SIG-M5 treated with dmso at 0.1 percent for 504 hours (cell line): ENCODE data around the gene GABRR1.
"Not testable (repeated sequence)": the region's sequence is repeated elsewhere in the genome, so short reads cannot be mapped to it uniquely, and the experiment has no call there.

ENCODE experiments used
- DNase-seq: peaks from one replicate; lab custom pipeline; 2025; ENCODE audit not compliant: unreplicated experiment; lab: John Stamatoyannopoulos, UW

The GABRR1 gene

GRCh38 chr6:89217299-89217910 is at the start of gene GABRR1:
Gene GABRR1, minus strand, starts transcription at chr6:89217358. Its CDS starts 36 bp downstream, at chr6:89217322.
- no peak for DNase-seq

DNA sequence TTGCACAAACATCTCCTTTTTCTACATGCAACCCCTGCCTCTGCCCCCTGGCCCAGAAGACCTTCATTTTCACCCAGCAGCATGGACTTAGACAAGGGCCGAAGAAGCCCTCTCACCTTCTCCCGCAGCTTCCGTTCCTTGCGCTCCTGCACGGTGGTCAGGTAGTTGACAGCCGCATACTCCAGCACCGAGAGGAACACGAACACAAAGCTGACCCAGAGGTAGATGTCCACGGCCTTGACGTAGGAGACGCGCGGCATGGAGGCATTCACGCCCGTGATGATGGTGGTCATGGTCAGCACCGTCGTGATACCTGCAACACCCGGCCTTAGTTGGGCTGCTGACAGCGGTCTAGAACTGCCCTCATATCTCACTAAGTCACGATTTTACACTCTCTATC is 47.1 kb upstream of the GABRR1 start:
- no peak for DNase-seq

DNA sequence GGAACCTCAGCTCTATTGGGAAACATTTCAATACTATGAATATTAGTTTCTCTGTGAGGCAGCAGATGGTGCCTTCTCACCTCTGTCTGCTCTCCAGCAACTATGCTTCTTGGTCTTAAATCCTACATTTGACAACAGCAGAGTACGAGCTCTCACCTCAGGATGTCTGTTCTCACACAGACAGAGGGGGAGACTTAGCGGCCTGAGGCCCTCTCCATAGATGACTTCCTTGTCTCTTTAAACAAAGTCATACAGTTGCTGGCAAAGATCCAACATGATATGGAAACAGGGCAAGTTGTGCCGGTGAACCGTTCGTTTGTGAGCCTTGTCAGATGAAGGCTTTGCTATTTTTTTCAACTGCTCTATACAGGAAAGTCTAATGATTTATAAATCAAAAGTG is 43.7 kb upstream of the GABRR1 start:
- DNase-seq, result peak; percentile 30

DNA sequence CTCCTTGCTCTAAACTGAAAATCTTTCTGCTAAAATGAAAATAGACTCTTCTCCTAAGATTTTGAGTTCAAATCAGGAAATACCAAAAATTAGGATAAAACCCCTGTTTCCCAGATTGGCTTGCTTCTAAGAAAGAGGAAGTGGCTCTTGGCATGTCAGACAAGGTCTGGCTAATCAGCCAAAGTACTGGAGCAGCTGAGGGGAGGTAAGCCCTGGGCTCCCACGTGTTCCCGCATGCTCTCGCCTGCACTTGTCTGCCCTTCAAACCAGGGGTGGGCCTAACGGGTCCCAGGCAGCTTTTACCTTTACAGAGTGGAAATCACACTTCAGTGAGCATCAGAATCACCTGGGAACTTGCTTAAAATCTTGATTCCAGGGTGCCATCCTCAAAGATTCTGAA is 43.2 kb upstream of the GABRR1 start:
- peak; percentile 54 for DNase-seq

- DNase-seq, result no peak
Measured at GRCh38 chr6:89258912-89259311, 41.8 kb upstream of the GABRR1 start.

DNA sequence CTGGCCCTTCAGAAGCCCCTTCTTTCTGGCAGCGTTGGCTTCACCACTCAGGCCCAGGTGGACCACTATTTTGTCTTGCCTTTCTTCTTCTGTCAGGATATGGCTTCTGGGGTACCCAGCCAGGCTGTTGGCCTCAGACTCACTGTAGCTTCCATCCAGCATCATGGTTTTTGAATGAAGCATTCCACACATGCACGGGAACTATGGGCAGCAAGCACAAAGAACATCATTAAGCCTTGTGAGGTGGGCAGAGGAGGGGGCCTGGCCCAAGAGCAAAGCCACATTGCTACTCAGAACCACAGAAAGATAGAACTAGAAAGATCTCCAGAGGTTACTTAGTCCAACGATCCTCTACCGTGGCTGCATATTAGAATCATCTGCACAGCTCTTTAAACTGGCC is 40.6 kb upstream of the GABRR1 start:
- no peak for DNase-seq

DNA sequence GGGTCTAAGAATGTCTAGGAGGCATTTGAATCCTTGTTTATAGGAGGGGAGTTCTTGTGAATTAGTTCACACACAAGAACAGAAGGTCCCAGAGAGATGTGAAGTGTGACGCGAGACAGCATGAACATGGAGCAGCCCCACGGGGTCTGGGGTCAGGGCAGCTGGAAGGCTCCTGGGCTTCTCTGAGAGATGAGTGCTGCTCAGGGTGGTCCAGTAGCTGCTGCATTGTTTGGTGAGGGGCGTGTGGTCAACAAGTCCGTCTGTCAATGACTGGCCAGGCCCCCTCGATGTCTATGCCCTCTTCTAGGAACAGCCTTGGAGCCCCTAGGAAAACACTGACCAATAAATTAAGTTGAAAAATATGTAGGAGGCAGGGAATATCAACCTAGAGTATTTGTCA is 40.2 kb upstream of the GABRR1 start:
- no peak for DNase-seq

DNA sequence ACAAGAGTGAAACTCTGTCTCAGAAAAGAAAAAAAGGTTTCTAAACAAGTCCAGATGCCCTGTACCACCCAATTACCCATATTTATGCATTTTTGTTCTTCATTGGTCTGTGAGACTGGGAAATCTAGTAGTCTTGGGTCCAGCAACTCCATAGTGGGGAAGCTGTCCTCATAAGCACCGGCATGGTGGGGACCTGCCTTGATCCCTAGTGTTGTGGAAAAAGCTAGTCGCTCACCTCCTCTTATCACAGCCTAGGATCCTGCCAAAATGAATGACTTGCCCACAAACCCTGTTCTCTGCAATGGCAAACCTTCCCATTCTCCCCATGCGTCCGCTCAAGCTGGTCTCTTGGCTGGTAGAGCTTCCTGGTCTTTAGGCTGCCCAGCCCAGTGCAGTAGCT is 38.3 kb upstream of the GABRR1 start:
- no peak for DNase-seq

GRCh38 chr6:89254569-89254968 is 37.4 kb upstream of the GABRR1 start:
- no peak for DNase-seq

DNA sequence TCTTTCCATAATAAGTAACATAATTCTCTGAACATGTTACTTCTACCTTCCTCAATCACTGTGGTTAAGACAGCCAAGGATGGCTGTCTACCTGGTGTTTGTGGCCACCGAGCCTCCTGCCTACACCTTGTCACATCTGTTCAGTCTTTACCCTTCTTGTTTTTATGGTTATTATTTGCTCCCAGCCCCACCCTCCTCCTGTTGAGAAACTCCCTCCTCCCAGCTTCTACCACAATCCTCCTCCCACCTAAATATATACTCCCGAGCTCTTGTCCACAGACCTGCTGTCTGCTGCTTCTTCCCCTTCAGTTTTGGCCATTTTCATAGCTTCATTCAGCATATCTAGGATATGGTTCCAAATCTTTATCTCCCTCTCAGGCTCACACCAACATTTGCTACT is 35.7 kb upstream of the GABRR1 start:
- peak; percentile 11 for DNase-seq

DNA sequence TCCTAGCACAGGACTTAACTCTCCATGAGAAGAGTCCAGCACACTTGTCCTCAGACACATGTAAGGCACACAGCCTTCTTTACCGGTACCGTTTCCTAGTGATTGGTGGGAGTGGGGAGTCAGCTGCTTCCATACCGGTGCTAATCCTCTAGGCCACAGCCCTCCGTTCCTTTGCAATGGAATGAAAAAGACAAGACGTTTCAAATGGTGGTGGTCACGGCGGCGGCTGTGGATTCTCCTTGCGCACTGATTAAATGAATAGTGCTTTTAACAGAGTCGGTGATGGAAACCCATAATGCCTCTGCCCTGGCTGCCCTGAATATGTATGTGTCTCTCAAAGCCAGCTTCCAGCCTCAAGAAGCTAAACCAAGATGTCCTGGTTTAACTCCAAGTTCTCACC is 34.8 kb upstream of the GABRR1 start:
- DNase-seq, result no peak

GRCh38 chr6:89251170-89251569 is 34.0 kb upstream of the GABRR1 start:
- no peak for DNase-seq

- no peak for DNase-seq
Measured at GRCh38 chr6:89250239-89250638, 33.1 kb upstream of the GABRR1 start.

GRCh38 chr6:89244241-89244985 is 27.3 kb upstream of the GABRR1 start:
- DNase-seq, result no peak

DNA sequence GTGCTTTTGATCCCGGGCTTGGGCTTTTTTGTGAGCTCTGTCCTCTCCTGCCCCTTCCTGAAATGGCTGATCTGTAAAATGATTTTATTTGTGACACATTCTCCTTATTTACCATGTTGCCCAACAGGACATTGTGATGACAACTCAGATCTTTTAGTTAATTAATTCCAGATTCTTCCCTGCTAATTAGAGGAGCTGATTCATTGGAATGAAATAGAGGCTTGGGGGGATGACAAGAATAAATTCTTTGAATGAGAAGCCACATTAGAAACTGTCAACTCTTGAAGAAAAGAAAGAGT is 26.1 kb upstream of the GABRR1 start:
- DNase-seq, result no peak

DNA sequence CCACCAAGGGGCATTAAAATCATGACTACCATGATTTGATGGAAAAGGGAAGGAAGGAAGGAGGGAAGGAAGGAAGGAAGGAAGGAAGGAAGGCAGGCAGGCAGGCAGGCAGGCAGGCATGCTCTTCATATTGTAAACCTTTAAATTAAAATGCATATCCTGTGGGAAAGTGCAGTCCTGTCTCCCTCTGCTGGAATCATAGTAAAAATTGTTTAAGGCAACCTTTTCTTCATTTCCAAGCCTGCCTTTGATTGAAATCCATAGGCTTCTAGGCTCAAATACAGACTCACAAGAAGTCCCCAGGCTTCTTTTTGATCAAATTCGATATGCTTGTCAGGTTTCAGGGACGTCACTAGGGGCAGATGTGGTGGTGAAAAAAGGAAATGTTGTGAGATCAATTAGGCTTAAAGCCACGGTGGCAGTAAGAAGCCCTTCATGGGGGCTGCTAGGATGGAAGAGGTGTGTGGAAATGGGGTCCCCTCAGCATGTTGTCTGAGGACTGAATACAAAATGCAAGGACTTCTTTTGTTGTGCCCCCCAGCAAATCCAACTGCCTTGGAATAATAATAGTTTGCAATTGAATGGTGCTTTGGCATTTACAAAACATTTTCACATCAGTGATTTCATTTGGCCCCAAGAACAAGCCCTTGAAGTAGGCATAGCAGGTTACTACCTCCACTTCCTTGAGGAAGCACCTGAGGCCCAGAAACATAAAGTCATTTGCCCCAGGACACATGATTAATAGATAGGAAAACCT is 25.6 kb upstream of the GABRR1 start:
- peak; percentile 52 for DNase-seq

DNA sequence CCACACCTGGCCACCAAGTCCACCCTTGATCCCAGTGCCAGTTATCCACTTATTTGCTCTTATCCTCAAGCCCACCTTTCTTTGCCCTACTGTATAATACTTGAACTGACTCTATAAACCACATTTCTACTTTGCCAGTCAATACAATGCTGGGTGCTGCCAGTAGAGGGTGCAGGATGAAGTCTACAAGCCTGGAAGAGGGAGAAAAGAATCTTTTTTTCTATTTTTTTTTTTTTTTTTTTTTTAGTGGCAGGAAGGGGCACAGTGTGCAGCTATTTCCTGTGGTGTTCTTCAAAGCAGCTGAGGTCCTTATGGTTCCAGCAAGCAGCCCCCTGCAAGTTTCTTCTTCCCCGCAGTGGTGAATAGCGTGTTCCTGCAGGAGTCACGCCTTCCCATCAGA is 22.2 kb upstream of the GABRR1 start:
- peak; percentile 11 for DNase-seq

DNA sequence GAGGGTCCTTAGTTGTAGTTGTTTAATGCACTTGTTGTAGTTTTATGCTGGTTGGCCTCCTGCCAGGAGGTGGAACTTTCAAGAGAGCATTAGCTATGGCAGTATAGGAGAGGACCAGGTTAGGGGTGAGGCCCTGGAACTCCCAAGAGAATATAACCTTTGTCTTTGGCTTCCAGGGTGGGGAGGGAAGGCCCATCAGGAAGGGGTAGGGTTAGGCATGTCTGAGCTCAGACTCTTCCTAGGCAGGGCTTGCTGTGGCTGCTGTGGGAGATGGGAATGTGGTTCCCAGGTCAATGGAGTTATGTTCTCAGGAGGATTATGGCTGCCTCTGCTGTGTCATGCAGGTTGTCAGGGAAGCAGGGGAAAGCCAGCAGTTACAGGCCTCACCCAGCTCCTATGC is 20.0 kb upstream of the GABRR1 start:
- DNase-seq, result no peak

DNA sequence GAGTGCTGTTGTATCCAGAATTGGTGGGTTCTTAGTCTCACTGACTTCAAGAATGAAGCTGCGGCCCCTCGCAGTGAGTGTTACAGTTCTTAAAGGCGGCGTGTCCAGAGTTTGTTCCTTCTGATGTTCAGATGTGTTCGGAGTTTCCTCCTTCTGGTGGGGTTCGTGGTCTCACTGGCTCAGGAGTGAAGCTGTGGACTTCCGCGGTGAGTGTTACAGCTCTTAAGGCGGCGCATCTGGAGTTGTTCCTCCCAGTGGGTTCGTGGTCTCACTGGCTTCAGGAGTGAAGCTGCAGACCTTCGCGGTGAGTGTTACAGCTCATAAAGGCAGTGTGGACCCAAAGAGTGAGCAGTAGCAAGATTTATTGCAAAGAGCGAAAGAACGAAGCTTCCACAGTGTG is 16.4 kb upstream of the GABRR1 start:
- not testable (repeated sequence) for DNase-seq

DNA sequence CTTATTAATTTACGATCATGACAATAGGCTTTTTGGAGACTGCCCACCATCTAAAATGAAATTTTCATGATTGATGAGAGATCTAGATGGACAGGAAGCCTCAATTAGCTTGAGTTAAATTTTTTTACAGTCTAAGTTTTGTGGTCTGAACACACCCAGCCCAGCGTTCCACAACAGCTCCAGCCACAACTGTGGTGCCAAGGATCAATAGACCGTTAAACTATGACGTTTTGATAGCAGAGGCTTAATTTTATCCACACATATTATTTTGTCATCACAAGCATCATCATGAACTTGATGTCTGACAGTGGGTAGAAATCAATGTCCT is 5.5 kb upstream of the GABRR1 start:
- no peak for DNase-seq

DNA sequence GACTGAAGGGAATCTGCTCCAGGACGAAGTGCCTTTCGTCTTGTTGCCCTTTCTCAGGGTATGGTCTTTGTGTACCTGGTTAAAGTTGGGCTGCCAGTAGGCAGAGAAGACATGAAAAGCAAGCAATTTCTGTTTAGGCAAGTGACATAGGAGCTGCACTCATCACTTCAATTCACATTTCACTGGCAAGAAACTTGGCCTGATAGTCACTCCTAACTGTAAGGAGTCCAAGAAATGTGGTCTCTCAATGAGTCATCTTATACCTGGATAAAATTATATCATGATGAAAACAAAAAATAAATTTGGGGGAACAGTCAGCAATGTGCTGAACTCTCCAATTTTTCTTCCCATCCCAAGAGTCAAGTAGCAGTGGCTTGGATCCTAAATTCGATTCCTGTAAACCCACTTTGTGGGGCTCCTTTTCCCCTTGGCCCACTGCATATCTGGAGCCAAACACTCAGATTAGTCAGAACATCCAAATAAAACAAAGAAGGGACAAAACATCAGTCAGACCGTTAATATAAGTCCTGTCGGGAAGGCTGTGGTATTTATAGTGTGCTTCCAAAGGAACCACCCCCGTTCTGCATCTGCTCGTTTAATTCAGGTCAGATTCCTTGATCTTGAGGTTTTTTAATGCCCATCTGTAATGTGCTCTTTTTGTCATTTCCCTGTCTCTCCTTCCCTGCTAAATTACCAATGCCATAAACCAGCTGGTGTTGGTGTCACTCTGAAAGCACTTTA is 5.0 kb upstream of the GABRR1 start:
- DNase-seq, result no peak

- DNase-seq, result no peak
Measured at GRCh38 chr6:89221129-89221528, 4.0 kb upstream of the GABRR1 start.
